Endothelial cell of umbilical vein (primary cell): ENCODE results near the gene ARID2. TPM values are rescaled to one million over a fixed set of nuclear protein-coding genes. Genes with fewer than 3 reads are reported as not detected.

Experiments
- BruUV-seq: library from RNA; stranded (reverse); fragments of 400-500 nt; replicated peaks from 2 replicates; lab custom pipeline; 2021; lab: Mats Ljungman, UMichigan
- CTCF ChIA-PET: fragments of 300-600, 350-600 bp; sonication (Branson Sonifier 250); formaldehyde crosslinking; loops from one replicate; lab custom pipeline; 2021; ENCODE audit warnings: antibody characterized with exemption, inconsistent platforms; lab: Charles Lee
- POLR2A ChIA-PET: fragments of 300-600, 350-600 bp; sonication (Branson Sonifier 250); formaldehyde crosslinking; loops from one replicate; lab custom pipeline; 2021; ENCODE audit warnings: antibody characterized with exemption, inconsistent platforms; lab: Charles Lee
- DNase-seq: peaks from one replicate; pipeline ENCODE4 v3.0.0-alpha.2; 2011; ENCODE audit warnings: low read depth, low spot score
- FAIRE-seq: peaks from 2 replicates; lab custom pipeline; 2011; peaks lifted over from hg19 to GRCh38; lab: Jason Lieb, UNC
- H2AFZ ChIP-seq: 2 replicates; pipeline ENCODE4 v1.6.0; 2012; ENCODE audit warnings: low read depth, low read length, control low read depth, inconsistent platforms
- H3K27ac ChIP-seq: 2 replicates; pipeline ENCODE4 v1.5.1; 2011; ENCODE audit warnings: low read depth, mild to moderate bottlenecking, control low read depth, low read length, moderate library complexity; ENCODE audit not compliant: insufficient read depth
- H3K27me3 ChIP-seq, 2 experiments: 2 replicates each; pipeline versions ENCODE4 v1.6.0 to v1.6.1; 2011; ENCODE audit warnings: low read length in 2 of 2, mixed read lengths in 1 of 2; ENCODE audit not compliant: control insufficient read depth in 2 of 2, insufficient read depth in 2 of 2
- H3K36me3 ChIP-seq, 2 experiments: 2 replicates in 1 of 2; 3 replicates in 1 of 2; pipeline ENCODE4 v1.5.1; 2011; ENCODE audit warnings: low read length in 2 of 2, mild to moderate bottlenecking in 1 of 2, moderate library complexity in 1 of 2; ENCODE audit not compliant: control insufficient read depth in 2 of 2, insufficient read depth in 2 of 2; ENCODE audit errors: extremely low read depth in 1 of 2
- H3K4me1 ChIP-seq: 3 replicates; pipeline ENCODE4 v1.5.1; 2011; ENCODE audit warnings: mild to moderate bottlenecking, low read length; ENCODE audit not compliant: control insufficient read depth, insufficient read depth; ENCODE audit errors: extremely low read depth
- H3K4me2 ChIP-seq: 2 replicates; pipeline ENCODE4 v1.6.1; 2011; ENCODE audit warnings: low read length, control low read depth, mixed read lengths; ENCODE audit not compliant: insufficient read depth
- H3K4me3 ChIP-seq, 3 experiments: fragments of 200-600 bp in 1 of 3; sonication (generic), shearing (Covaris generic) in 1 of 3; replicated peaks in 1 of 3; 2 replicates each; pipeline ENCODE4 v1.5.1; 2011 to 2016; ENCODE audit warnings: control low read depth in 3 of 3, low read length in 3 of 3, mild to moderate bottlenecking in 2 of 3, inconsistent platforms in 1 of 3, low read depth in 1 of 3, moderate library complexity in 1 of 3; ENCODE audit not compliant: insufficient read depth in 1 of 3
- H3K79me2 ChIP-seq: 2 replicates; pipeline ENCODE4 v1.6.0; 2012; ENCODE audit warnings: low read length, inconsistent platforms; ENCODE audit not compliant: control insufficient read depth, insufficient read depth
- H3K9ac ChIP-seq: replicated peaks from 2 replicates; pipeline ENCODE3; 2011; ENCODE audit warnings: low read length, control low read depth; ENCODE audit not compliant: insufficient read depth; ENCODE audit errors: extremely low read depth
- H3K9me1 ChIP-seq: replicated peaks from 3 replicates; pipeline ENCODE4 v1.6.0; 2011; ENCODE audit warnings: mild to moderate bottlenecking, low read length; ENCODE audit not compliant: control insufficient read depth, insufficient read depth; ENCODE audit errors: extremely low read depth
- H3K9me3 ChIP-seq: replicated peaks from 2 replicates; pipeline ENCODE4 v1.5.1; 2012; ENCODE audit warnings: low read length, inconsistent platforms; ENCODE audit not compliant: control insufficient read depth, insufficient read depth
- H4K20me1 ChIP-seq: replicated peaks from 2 replicates; pipeline ENCODE3; 2011; ENCODE audit warnings: mild to moderate bottlenecking, low read length; ENCODE audit not compliant: control insufficient read depth, insufficient read depth; ENCODE audit errors: extremely low read depth
- FOS ChIP-seq: IDR thresholded peaks from 2 replicates; pipeline ENCODE4 v1.6.1; 2011; ENCODE audit warnings: mild to moderate bottlenecking, low read length, moderate library complexity, borderline replicate concordance; ENCODE audit not compliant: insufficient read depth
- GATA2 ChIP-seq: IDR thresholded peaks from 2 replicates; pipeline ENCODE4 v1.7.0; 2011; ENCODE audit warnings: low read depth, mild to moderate bottlenecking, moderate library complexity, mixed read lengths, low read length; ENCODE audit not compliant: insufficient read length, insufficient read depth
- POLR2A ChIP-seq: IDR thresholded peaks from 2 replicates; pipeline ENCODE4 v1.6.1; 2012; ENCODE audit warnings: low read depth, mild to moderate bottlenecking, control low read depth, low read length
- dilution Hi-C: fragments of 300-500 bp; cut with MboI; formaldehyde crosslinking; loops from one replicate; pipeline ENCODE4 v1.15.0; 2019; ENCODE audit warnings: low sequenced_read_pairs; ENCODE audit not compliant: extremely low pct_ligation_motif_present
- intact Hi-C: fragments of 100-400 bp; cut with micrococcal nuclease; formaldehyde crosslinking; loops from one replicate; pipeline ENCODE4 v1.10.0; 2022
- polyA plus RNA-seq, 4 experiments: library from polyadenylated mRNA; depleted of rRNA in 3 of 4; stranded (reverse) in 3 of 4; unstranded in 1 of 4; fragments of >200 nt; gene quantifications; 2 replicates each; pipeline versions ENCODE4 v1.2.1 to v1.2.3, GENCODE V29; 2011 to 2012; ENCODE audit warnings: missing spikeins in 1 of 4
- total RNA-seq: library from RNA; stranded (reverse); gene quantifications from 2 replicates; pipeline ENCODE4 v1.2.3, GENCODE V29; 2021
- TF ChIP-seq, protein P1 (sequence below), 2 donors: IDR thresholded peaks; 1 replicate in 1 of 2; 2 replicates in 1 of 2; pipeline ENCODE4 v1.5.1; 2011; ENCODE audit warnings: low read length in 2 of 2, mild to moderate bottlenecking in 2 of 2, moderate library complexity in 2 of 2, control low read depth in 1 of 2, inconsistent platforms in 1 of 2, low read depth in 1 of 2; ENCODE audit not compliant: insufficient read depth in 1 of 2; ENCODE audit errors: extremely low read depth in 1 of 2

The ARID2 gene
- total and polyA plus RNA-seq, 2 donors (not counting 3 experiments of a cell fraction or from before 2014, with no cell fraction given) = 10.8 to 26.7 TPM

DNA sequence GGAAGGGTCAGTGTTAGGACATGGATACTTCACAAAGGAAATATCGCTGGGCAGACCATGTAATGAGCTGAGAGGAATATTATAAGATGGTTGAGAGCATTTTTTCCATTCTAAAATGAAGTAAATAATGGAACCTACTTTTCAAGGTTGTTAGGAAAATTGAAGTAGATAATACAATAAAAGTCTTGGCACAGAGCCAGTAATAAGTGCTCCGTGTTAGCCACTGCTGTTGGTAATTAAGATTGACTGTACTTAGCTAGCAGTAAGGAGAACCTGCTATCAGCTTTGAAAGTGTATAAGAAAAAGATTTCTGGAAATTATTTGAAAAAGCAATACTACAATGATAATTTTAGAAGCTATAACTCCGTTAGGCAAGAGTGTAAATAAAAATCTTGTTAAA is 183.3 kb downstream of the ARID2 start:
- TF ChIP-seq, protein P1, sequence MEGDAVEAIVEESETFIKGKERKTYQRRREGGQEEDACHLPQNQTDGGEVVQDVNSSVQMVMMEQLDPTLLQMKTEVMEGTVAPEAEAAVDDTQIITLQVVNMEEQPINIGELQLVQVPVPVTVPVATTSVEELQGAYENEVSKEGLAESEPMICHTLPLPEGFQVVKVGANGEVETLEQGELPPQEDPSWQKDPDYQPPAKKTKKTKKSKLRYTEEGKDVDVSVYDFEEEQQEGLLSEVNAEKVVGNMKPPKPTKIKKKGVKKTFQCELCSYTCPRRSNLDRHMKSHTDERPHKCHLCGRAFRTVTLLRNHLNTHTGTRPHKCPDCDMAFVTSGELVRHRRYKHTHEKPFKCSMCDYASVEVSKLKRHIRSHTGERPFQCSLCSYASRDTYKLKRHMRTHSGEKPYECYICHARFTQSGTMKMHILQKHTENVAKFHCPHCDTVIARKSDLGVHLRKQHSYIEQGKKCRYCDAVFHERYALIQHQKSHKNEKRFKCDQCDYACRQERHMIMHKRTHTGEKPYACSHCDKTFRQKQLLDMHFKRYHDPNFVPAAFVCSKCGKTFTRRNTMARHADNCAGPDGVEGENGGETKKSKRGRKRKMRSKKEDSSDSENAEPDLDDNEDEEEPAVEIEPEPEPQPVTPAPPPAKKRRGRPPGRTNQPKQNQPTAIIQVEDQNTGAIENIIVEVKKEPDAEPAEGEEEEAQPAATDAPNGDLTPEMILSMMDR (IDR thresholded peaks at IDR 0.05; ENCODE audit: extremely low read depth in 1 of 2, insufficient read depth in 1 of 2, low read depth in 1 of 2, low read length in 2 of 2) = no peak
- TF ChIP-seq FOS = no peak
- TF ChIP-seq POLR2A = no peak
- Histone ChIP-seq H3K36me3 (peaks cover 0 to 2% of the 10 kb centered on the region in 2 experiments), H3K4me2 (no peak overlapping the region), H3K9me3 (no peaks in the 10 kb centered on the region), H3K4me1 (no peaks in the 10 kb centered on the region), H4K20me1 (no peaks in the 10 kb centered on the region), H3K9me1 (no peaks in the 10 kb centered on the region), H3K9ac (no peak overlapping the region), H2AFZ (no peak overlapping the region), H3K27ac (no peak overlapping the region), H3K79me2 (no peaks in the 10 kb centered on the region), H3K4me3 (no peak overlapping the region), H3K27me3 (no peaks in the 10 kb centered on the region)
- ChIA-PET POLR2A (no interaction called here), CTCF (interaction anchor here (1.4 to 1.8 kb wide), 3 partner anchors 9 to 150 kb away, joined by 3 to 8 read pairs (median 3); no protein-coding TSS in a partner anchor)
- intact Hi-C loops (no loop called here), dilution Hi-C loops (no loop called here)
- peak; percentile 30 for DNase-seq
- FAIRE-seq = no peak
- no TSS peak for BruUV-seq

DNA sequence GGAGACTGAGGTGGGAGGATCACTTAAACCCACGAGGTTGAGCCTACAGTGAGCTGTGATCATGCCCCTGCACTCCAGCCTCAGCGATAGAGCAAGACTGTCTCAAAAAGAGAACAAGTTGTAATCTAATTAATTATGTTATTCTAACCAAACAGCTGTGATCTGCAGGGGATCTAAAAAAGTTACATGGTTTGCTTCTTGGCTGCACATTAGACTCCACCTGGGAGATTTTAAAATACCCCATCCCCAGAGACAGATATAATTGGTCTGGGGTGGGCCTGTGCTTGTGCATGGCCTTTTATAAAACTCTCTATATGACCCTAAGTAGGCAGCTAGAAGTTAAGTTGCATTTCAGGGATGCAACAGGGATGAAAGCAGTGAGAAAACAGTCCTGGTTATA is 184.1 kb downstream of the ARID2 start:
- no peaks in the 10 kb centered on the region for H3K27me3 ChIP-seq
- H3K4me1 ChIP-seq = no peaks in the 10 kb centered on the region
- dilution Hi-C loops = no loop called here
- no peaks in the 10 kb centered on the region for H3K36me3 ChIP-seq
- intact Hi-C loops = no loop called here
- no peak overlapping the region for H2AFZ ChIP-seq
- DNase-seq = no peak
- no peak overlapping the region for H3K4me2 ChIP-seq
- no peaks in the 10 kb centered on the region for H3K79me2 ChIP-seq
- H3K27ac ChIP-seq = no peak overlapping the region
- no peaks in the 10 kb centered on the region for H3K9me1 ChIP-seq
- H3K9me3 ChIP-seq = no peaks in the 10 kb centered on the region
- no TSS peak for BruUV-seq
- H4K20me1 ChIP-seq = no peaks in the 10 kb centered on the region
- POLR2A ChIA-PET = interaction anchor here (0.6 kb wide), 1 partner anchor 11 kb away, joined by 10 read pairs; no protein-coding TSS in a partner anchor
- no peak for FAIRE-seq
- no peak overlapping the region for H3K4me3 ChIP-seq
- CTCF ChIA-PET = interaction anchor here (1.1 to 1.8 kb wide), 5 partner anchors 9 to 151 kb away, joined by 3 to 8 read pairs (median 3); no protein-coding TSS in a partner anchor
- TF ChIP-seq GATA2 = no peak
- no peak overlapping the region for H3K9ac ChIP-seq
